ENCODE measurements around the gene HSPB9.

HSPB9 gene

GRCh38 chr17:42101513-42102292 lies 20.9 kb upstream of the HSPB9 start:
- peak; percentile 31 for DNase-seq (ENCODE audit: low read depth)

- DNase-seq (ENCODE audit: low read depth) = no peak
Measured at GRCh38 chr17:42103221-42103954, 19.2 kb upstream of the HSPB9 start.

- no peak for DNase-seq (ENCODE audit: low read depth)
Measured at GRCh38 chr17:42104264-42104663, 18.3 kb upstream of the HSPB9 start.

GRCh38 chr17:42106009-42106408 lies 16.6 kb upstream of the HSPB9 start:
- DNase-seq (ENCODE audit: low read depth) = no peak

GRCh38 chr17:42107124-42107523 lies 15.5 kb upstream of the HSPB9 start:
- DNase-seq (ENCODE audit: low read depth) = no peak

GRCh38 chr17:42107597-42108576 lies 14.7 kb upstream of the HSPB9 start:
- peak; percentile 79 for DNase-seq (ENCODE audit: low read depth)

- DNase-seq (ENCODE audit: low read depth) = no peak
Measured at GRCh38 chr17:42109086-42109485, 13.5 kb upstream of the HSPB9 start.

- DNase-seq (ENCODE audit: low read depth) = no peak
Measured at GRCh38 chr17:42110301-42111264, 12.0 kb upstream of the HSPB9 start.

GRCh38 chr17:42111265-42111636 lies 11.4 kb upstream of the HSPB9 start:
- no peak for DNase-seq (ENCODE audit: low read depth)

GRCh38 chr17:42111871-42112551 lies 10.6 kb upstream of the HSPB9 start:
- DNase-seq (ENCODE audit: low read depth) = no peak

- DNase-seq (ENCODE audit: low read depth) = peak; percentile 61
Measured at GRCh38 chr17:42112552-42113176, 9.9 kb upstream of the HSPB9 start, which contains the start of gene DHX58. Gene DHX58, minus strand, starts transcription at chr17:42112714. Its CDS starts 822 bp downstream, at chr17:42111892.

GRCh38 chr17:42113293-42114069 lies 9.1 kb upstream of the HSPB9 start:
- DNase-seq (ENCODE audit: low read depth) = no peak

GRCh38 chr17:42114118-42114517 lies 8.5 kb upstream of the HSPB9 start:
- DNase-seq (ENCODE audit: low read depth) = no peak

- DNase-seq (ENCODE audit: low read depth) = peak; percentile 72
Measured at GRCh38 chr17:42116705-42117396, 5.8 kb upstream of the HSPB9 start.

GRCh38 chr17:42117397-42118125 lies 5.0 kb upstream of the HSPB9 start:
- no peak for DNase-seq (ENCODE audit: low read depth)

GRCh38 chr17:42118126-42118510 lies 4.5 kb upstream of the HSPB9 start:
- no peak for DNase-seq (ENCODE audit: low read depth)

- DNase-seq (ENCODE audit: low read depth) = no peak
Measured at GRCh38 chr17:42118545-42118944, 4.1 kb upstream of the HSPB9 start.

GRCh38 chr17:42119301-42119700 lies 3.3 kb upstream of the HSPB9 start:
- no peak for DNase-seq (ENCODE audit: low read depth)
